Measurements from ENCODE around the gene EMD. TPM values are rescaled to one million over a fixed set of nuclear protein-coding genes. Genes with fewer than 3 reads are reported as not detected.

EMD gene
- total RNA-seq, 4 donors from 2014 or later = 21.7 to 31.4 (median 26.6) TPM

- peaks cover 0 to 68% (median 0%) of the 10 kb centered on the region in 3 donors for H3K36me3 ChIP-seq
- no peaks in the 10 kb centered on the region for H3K9me3 ChIP-seq
- no peak overlapping the region for H3K27ac ChIP-seq
- no peak for DNase-seq
- no peak overlapping the region for H3K4me3 ChIP-seq
- no peaks in the 10 kb centered on the region for H3K4me1 ChIP-seq
- H3K27me3 ChIP-seq = no peaks in the 10 kb centered on the region
- TF ChIP-seq CTCF (IDR thresholded peaks at IDR 0.05) (no peak), POLR2A (IDR thresholded peaks at IDR 0.05) (no peak)
Observed at GRCh38 chrX:154358011-154358410, 21.1 kb upstream of the EMD start.

DNA sequence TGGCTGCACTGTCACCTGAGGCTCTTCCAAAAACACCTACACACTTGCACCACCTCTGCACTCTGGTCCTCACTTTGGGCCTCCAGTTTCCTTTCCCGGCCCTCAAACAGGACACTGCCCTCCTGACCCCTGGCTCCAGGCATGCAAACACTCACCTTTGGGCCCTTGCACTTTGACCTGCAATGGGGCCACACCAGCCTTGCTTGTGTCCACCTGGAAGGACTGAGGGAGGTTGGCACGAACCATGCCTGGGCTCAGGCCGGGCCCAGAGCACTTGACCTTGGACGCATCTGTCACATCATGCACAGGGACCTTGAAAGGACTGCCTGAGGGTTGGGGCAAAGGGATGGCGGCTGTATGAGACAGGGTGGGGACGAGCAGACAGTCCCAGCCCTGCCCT, 20.3 kb upstream of the EMD start:
- H3K4me1 ChIP-seq = no peaks in the 10 kb centered on the region
- H3K27me3 ChIP-seq = no peaks in the 10 kb centered on the region
- DNase-seq = no peak
- peak overlapping the region in 1 of 4 donors; percentile 12 for H3K27ac ChIP-seq
- TF ChIP-seq CTCF (IDR thresholded peaks at IDR 0.05) = no peak
- no peak for TF ChIP-seq POLR2A (IDR thresholded peaks at IDR 0.05)
- H3K4me3 ChIP-seq = no peak overlapping the region
- H3K9me3 ChIP-seq = no peaks in the 10 kb centered on the region
- peaks cover 0 to 61% (median 0%) of the 10 kb centered on the region in 3 donors for H3K36me3 ChIP-seq

- H3K9me3 ChIP-seq = no peaks in the 10 kb centered on the region
- H3K4me3 ChIP-seq = no peak overlapping the region
- no peak for TF ChIP-seq CTCF (IDR thresholded peaks at IDR 0.05)
- no peak for TF ChIP-seq POLR2A (IDR thresholded peaks at IDR 0.05)
- H3K27ac ChIP-seq = no peak overlapping the region
- H3K36me3 ChIP-seq = peaks cover 0 to 59% (median 0%) of the 10 kb centered on the region in 3 donors
- no peak for DNase-seq
- H3K4me1 ChIP-seq = no peaks in the 10 kb centered on the region
- H3K27me3 ChIP-seq = no peaks in the 10 kb centered on the region
Observed at GRCh38 chrX:154359362-154360154, 19.5 kb upstream of the EMD start.

GRCh38 chrX:154360155-154360713, 18.9 kb upstream of the EMD start:
- Histone ChIP-seq H3K27me3 (no peaks in the 10 kb centered on the region), H3K9me3 (no peaks in the 10 kb centered on the region), H3K4me1 (no peaks in the 10 kb centered on the region), H3K27ac (no peak overlapping the region), H3K36me3 (peaks cover 0 to 59% (median 0%) of the 10 kb centered on the region in 3 donors), H3K4me3 (no peak overlapping the region)
- no peak for DNase-seq
- TF ChIP-seq CTCF (IDR thresholded peaks at IDR 0.05) (no peak), POLR2A (IDR thresholded peaks at IDR 0.05) (no peak)

- no peaks in the 10 kb centered on the region for H3K27me3 ChIP-seq
- H3K27ac ChIP-seq = peak overlapping the region in 1 of 4 donors; percentile 22
- DNase-seq = no peak
- H3K36me3 ChIP-seq = peaks cover 0 to 52% (median 0%) of the 10 kb centered on the region in 3 donors
- TF ChIP-seq POLR2A (IDR thresholded peaks at IDR 0.05) (no peak), CTCF (IDR thresholded peaks at IDR 0.05) (no peak)
- H3K4me1 ChIP-seq = no peaks in the 10 kb centered on the region
- H3K9me3 ChIP-seq = no peaks in the 10 kb centered on the region
- H3K4me3 ChIP-seq = no peak overlapping the region
Observed at GRCh38 chrX:154362085-154362742, 16.9 kb upstream of the EMD start.
